Measurements from ENCODE around the gene UBE2J2. TPM values are rescaled to one million over a fixed set of nuclear protein-coding genes. Genes with fewer than 3 reads are reported as not detected.

Gene UBE2J2
- total RNA-seq, 4 donors from 2014 or later = 33.0 to 58.4 (median 36.2) TPM

DNA sequence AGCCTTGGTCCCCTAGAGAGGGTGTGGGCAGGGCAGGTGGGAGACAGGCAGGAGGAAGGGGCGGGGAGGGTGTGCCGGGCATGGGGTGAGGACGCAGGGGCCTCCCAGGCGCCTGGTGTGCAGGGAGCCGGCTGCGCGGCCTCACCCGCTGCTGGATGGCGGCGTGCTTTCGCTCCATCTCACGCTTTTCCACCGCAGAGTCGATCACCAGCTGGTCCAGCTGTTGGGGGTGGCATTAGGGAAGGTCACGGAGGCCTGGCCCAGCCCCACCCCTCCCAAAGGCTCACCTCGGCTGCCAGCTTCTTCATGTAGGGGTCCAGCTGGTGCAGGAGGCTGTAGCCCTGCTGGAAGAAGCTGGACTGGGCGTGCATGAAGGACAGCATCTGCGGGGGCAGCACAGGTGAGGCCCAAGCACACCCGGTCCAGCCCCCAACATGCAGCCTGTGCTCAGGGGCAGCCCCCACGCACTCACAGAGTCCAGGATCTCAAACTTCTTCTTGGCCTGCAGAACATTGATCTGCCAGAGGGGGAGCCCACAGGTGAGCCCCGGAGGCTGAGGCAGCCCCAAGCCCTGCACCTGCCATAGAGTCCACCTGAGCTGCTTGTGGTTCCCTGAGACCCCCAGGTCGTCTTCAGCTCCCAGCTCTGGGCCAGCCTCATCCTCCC is 26.2 kb upstream of the UBE2J2 start:
- Histone ChIP-seq H3K27ac (no peak overlapping the region), H3K27me3 (no peaks in the 10 kb centered on the region), H3K9me3 (no peaks in the 10 kb centered on the region), H3K4me3 (replicated peaks in 1 of 3) (no peak overlapping the region), H3K36me3 (peaks cover 0 to 4% of the 10 kb centered on the region in 2 donors), H3K4me1 (peaks cover 0 to 6% of the 10 kb centered on the region in 2 donors)
- WGBS, 2 donors = 88 to 93% methylated on average over 13 to 18 of the region's 22 CpGs
- TF ChIP-seq, protein P1, sequence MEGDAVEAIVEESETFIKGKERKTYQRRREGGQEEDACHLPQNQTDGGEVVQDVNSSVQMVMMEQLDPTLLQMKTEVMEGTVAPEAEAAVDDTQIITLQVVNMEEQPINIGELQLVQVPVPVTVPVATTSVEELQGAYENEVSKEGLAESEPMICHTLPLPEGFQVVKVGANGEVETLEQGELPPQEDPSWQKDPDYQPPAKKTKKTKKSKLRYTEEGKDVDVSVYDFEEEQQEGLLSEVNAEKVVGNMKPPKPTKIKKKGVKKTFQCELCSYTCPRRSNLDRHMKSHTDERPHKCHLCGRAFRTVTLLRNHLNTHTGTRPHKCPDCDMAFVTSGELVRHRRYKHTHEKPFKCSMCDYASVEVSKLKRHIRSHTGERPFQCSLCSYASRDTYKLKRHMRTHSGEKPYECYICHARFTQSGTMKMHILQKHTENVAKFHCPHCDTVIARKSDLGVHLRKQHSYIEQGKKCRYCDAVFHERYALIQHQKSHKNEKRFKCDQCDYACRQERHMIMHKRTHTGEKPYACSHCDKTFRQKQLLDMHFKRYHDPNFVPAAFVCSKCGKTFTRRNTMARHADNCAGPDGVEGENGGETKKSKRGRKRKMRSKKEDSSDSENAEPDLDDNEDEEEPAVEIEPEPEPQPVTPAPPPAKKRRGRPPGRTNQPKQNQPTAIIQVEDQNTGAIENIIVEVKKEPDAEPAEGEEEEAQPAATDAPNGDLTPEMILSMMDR (IDR thresholded peaks at IDR 0.05) = peak in 1 of 6 experiments; percentile 16
- no peak for TF ChIP-seq POLR2A (IDR thresholded peaks at IDR 0.05)
- intact Hi-C loops (cut with DNase I) = loop anchor here (10.0 kb wide), 1 partner anchor 325 kb away; no protein-coding TSS in a partner anchor
- no peak for DNase-seq

DNA sequence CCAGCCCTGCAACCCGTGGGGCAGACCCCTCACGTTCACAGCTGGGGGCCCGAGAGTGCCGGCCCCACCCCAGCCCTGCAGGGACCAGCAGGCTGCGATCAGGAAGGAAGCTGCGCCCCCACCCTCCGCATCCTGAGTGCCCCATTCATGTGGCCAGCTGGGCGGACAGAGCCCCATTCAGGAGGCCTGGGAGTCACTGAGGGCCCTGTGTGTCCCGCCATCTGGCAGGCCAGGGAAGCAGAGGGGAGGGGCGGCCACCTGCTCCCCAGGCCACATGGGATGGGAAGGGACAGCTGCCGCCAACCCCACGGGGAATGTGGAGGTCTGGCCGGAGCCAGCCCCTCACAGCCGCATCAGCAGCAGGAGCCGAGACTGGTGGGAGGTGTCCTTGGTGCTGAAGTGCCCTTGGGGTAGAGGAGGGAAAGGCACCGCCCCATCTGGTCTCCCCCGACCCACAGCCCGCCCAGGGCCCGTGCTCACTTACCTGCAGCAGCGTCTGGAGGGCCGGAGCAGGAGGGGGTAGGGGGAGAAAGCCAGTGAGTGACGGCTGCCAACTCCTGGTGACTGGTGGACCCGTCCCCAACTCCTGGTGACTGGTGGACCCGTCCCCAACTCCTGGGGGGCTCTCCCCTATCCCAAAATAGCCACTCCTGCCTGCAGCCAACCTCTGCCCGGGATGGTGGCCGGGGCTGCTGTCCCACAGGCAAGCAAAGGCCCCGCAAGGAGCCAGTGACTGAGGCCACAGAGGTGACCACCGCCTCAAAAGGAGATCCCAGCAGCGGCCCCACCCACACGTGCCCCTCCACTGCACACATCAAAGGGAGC is 25.4 kb upstream of the UBE2J2 start:
- peaks cover 0 to under 1% of the 10 kb centered on the region in 2 donors for H3K4me1 ChIP-seq
- peaks cover 0 to 4% of the 10 kb centered on the region in 2 donors for H3K36me3 ChIP-seq
- no peaks in the 10 kb centered on the region for H3K27me3 ChIP-seq
- intact Hi-C loops (cut with DNase I) = loop anchor here (10.0 kb wide), 1 partner anchor 324 kb away; no protein-coding TSS in a partner anchor
- no peak overlapping the region for H3K27ac ChIP-seq
- no peak for DNase-seq
- H3K9me3 ChIP-seq = no peaks in the 10 kb centered on the region
- 65 to 79% methylated on average over 7 to 14 of the region's 30 CpGs for WGBS, 2 donors
- no peak for TF ChIP-seq POLR2A (IDR thresholded peaks at IDR 0.05)
- TF ChIP-seq, protein P1 (IDR thresholded peaks at IDR 0.05) = no peak
- no peak overlapping the region for H3K4me3 ChIP-seq (replicated peaks in 1 of 3)

DNA sequence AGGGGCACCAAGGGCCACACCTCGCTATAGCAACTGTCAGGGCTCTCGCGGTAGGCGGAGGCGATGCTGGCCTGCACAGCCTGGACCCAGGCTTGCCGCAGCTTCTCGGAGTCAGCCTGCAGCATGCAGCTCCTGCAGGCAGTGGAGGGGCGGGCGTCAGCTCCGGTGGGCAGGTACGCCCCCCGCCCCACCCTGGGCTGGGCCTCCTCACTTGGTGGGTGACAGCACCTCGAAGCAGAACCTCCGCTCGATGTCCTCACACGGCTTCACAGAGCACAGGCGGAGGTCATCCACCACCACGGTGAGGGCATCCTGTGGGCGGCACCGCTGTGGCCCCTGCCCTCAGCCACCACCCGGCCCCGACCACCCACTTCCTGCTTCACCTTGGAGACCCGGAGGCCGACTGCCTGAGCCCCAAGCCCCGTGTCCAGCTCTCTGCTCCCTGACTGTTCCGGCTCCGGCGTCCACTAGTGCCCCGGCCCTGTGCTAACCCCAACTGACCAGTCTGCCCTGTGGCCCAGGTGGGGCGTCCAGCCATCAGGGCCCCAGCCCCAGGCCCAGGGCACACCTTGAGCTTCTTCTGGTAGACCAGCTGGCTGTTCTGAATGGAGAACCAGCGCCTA is 24.3 kb upstream of the UBE2J2 start:
- no peak overlapping the region for H3K27ac ChIP-seq
- H3K4me3 ChIP-seq (replicated peaks in 1 of 3) = no peak overlapping the region
- H3K4me1 ChIP-seq = no peaks in the 10 kb centered on the region
- no peaks in the 10 kb centered on the region for H3K27me3 ChIP-seq
- H3K9me3 ChIP-seq = no peaks in the 10 kb centered on the region
- no peak for DNase-seq
- TF ChIP-seq, protein P1 (IDR thresholded peaks at IDR 0.05) = no peak
- WGBS, 2 donors = 96 to 97% methylated on average over 16 to 23 of the region's 31 CpGs
- intact Hi-C loops (cut with DNase I) = loop anchor here (10.0 kb wide), 1 partner anchor 323 kb away; no protein-coding TSS in a partner anchor
- peaks cover 0 to 4% of the 10 kb centered on the region in 2 donors for H3K36me3 ChIP-seq

DNA sequence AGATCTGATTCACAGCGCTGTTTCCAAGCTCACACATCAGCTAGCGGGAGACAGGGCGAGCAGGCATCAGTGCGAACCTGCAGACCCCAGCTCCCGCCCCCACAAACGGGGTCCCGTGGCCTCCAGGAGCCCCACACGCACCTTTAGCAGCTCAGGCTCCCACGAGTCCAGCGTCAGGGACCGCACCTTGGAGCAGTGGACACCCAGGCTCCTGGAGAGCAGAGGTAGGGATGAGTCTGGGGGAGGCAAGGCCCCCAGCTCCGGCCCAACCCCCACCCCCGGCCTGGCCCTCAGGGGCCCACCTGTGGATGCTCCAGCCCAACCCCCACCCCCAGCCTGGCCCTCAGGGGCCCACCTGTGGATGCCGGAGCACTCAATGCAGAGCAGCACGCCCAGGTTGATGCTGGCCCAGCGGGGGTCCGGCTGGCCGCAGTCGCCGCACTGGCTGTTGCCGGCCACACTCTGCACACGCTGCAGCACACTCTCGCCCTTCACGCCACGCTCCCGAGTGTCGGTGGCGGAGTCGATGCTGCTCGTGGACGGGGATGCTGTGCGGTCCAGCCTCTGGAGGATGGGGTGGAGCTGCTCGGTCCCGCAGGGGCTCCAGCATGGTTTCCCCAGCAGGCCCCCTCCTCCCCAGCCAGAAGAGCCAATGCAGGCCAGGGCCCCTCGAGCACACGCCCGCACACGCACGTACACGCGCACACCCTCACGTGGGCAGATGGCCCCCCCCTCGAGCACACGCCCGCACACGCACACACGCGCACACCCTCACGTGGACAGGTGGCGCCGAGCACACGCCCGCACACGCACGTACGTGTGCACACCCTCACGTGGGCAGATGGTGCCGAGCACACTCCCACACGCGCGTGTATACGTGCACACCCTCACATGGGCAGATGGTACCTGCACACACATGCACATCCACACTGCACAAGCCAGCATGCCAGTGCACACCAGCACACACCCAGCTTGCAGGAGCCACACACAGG is 22.7 kb upstream of the UBE2J2 start:
- Histone ChIP-seq H3K27ac (no peak overlapping the region), H3K27me3 (no peaks in the 10 kb centered on the region), H3K4me3 (replicated peaks in 1 of 3) (no peak overlapping the region), H3K4me1 (peaks cover 3 to 4% of the 10 kb centered on the region in 2 donors), H3K36me3 (peaks cover 0 to 4% of the 10 kb centered on the region in 2 donors), H3K9me3 (no peaks in the 10 kb centered on the region)
- no peak for DNase-seq
- TF ChIP-seq, protein P1 (IDR thresholded peaks at IDR 0.05) = no peak
- no peak for TF ChIP-seq POLR2A (IDR thresholded peaks at IDR 0.05)
- intact Hi-C loops (cut with DNase I) = loop anchor here (10.0 kb wide), 1 partner anchor 322 kb away; no protein-coding TSS in a partner anchor
- WGBS, 2 donors = 97 to 98% methylated on average over 45 to 52 of the region's 62 CpGs
